Astrocyte of the spinal cord (primary cell): ENCODE measurements around the gene FTH1.

Experiments used
- DNase-seq: peaks from one replicate; pipeline ENCODE4 v3.0.0; 2011; ENCODE audit warnings: low read depth, low spot score
- H3K4me3 ChIP-seq: 2 replicates; pipeline ENCODE4 v1.5.1; 2011; ENCODE audit warnings: low read depth, mild to moderate bottlenecking, low read length, moderate library complexity
- in situ Hi-C: cut with HindIII; loops from 2 replicates; pipeline ENCODE4 v1.10.0; 2017; ENCODE audit warnings: low sequenced_read_pairs
- TF ChIP-seq, protein P1 (sequence below): IDR thresholded peaks from 2 replicates; pipeline ENCODE4 v1.5.1; 2012; ENCODE audit warnings: low read depth, mild to moderate bottlenecking, low read length, inconsistent platforms

The FTH1 gene

DNA sequence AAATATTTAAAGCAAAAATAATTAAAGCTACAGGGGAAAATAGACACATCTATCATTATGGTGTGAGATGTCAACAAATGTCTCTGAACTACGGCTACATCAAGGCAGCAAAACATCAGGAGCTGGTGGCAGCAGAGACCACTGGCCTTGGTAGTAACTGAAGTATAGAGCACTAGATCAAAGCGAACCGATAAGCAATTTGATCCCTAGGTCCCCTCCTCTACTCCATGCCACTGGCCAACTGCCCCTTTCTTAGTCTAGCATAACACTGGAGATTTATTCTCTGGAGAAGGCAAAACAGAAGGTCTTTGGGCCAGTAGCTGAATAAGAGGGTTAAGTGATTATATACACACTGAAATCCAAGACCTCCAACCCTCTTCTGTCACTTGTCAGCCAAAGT is 36.5 kb downstream of the FTH1 start:
- in situ Hi-C loops: no loop called here
- H3K4me3 ChIP-seq: no peak overlapping the region
- DNase-seq: no peak
- TF ChIP-seq, protein P1, sequence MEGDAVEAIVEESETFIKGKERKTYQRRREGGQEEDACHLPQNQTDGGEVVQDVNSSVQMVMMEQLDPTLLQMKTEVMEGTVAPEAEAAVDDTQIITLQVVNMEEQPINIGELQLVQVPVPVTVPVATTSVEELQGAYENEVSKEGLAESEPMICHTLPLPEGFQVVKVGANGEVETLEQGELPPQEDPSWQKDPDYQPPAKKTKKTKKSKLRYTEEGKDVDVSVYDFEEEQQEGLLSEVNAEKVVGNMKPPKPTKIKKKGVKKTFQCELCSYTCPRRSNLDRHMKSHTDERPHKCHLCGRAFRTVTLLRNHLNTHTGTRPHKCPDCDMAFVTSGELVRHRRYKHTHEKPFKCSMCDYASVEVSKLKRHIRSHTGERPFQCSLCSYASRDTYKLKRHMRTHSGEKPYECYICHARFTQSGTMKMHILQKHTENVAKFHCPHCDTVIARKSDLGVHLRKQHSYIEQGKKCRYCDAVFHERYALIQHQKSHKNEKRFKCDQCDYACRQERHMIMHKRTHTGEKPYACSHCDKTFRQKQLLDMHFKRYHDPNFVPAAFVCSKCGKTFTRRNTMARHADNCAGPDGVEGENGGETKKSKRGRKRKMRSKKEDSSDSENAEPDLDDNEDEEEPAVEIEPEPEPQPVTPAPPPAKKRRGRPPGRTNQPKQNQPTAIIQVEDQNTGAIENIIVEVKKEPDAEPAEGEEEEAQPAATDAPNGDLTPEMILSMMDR: no peak

DNA sequence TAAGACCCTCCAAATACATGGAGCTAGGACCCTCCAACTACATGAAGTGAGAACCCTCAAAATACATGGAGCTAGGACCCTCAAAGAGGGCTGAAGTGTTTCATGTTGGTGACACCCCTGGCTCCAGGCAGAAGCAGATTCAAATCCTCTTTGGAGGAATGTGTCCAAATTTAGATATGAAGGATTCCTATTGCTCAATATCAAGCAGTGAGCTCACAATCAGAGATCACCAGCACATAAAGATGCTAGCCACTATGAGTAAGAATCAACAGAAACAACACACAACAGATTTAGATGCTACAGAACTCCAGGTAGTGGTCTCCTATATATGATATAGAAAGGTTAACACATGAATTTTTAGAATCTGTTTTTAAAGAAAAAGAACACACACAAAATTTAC is 38.8 kb downstream of the FTH1 start:
- no peak overlapping the region for H3K4me3 ChIP-seq
- TF ChIP-seq, protein P1: no peak
- DNase-seq: no peak
- in situ Hi-C loops: no loop called here

- no peak overlapping the region for H3K4me3 ChIP-seq
- in situ Hi-C loops: no loop called here
- TF ChIP-seq, protein P1: no peak
- DNase-seq: peak; percentile 38
These were observed 39.9 kb downstream of the FTH1 start for GRCh38 chr11:61927501-61927900.

DNA sequence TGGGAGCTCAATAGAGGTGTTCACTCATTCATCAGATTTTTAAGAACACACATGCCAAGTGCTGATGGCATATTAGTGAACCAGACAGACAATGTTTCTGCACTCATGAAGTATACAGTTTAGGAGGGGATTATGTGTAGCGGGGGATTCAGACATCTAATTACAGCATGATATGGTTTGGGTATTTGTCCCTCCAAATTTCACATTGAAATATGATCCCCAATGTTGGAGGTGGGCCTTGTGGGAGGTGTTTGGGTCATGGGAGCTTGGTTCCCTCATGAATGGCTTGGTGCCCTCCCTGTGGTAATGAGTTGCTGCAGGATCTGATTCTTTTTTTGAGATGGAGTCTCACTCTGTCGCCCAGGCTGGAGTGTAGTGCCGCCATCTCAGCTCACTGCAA is 41.2 kb downstream of the FTH1 start:
- H3K4me3 ChIP-seq: no peak overlapping the region
- TF ChIP-seq, protein P1: no peak
- in situ Hi-C loops: no loop called here
- DNase-seq: no peak

DNA sequence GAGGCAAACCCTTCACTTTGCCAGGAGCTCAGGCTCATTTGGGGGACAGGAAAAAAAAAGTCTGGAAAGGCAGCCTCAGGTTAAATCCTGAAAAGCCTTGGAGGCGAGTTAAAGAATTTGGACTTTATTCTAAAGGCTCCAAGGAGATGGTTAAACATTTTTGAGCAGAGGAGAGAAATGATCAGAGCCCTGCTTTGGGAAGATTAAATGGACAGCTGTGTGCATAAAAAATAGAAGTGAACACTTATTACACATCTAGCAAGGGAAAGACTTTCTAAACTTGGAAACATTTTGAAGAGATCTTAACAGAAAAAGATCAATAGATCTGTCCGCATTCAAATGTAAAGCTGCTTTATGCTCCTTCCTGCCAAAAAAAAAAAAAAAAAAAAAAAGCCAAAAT is 41.7 kb downstream of the FTH1 start:
- in situ Hi-C loops: no loop called here
- no peak overlapping the region for H3K4me3 ChIP-seq
- DNase-seq: no peak
- TF ChIP-seq, protein P1: no peak

GRCh38 chr11:61924064-61924455 is 43.4 kb downstream of the FTH1 start:
- TF ChIP-seq, protein P1: no peak
- H3K4me3 ChIP-seq: no peak overlapping the region
- in situ Hi-C loops: no loop called here
- no peak for DNase-seq
